Middle frontal gyrus (tissue), 1 donor: Measurements from ENCODE around the gene PERCC1.

Source experiments
- DNase-seq: peaks from one replicate; pipeline ENCODE4 v3.0.0-alpha.2; 2015; ENCODE audit warnings: low spot score; ENCODE audit errors: extremely low spot score

Gene PERCC1

DNA sequence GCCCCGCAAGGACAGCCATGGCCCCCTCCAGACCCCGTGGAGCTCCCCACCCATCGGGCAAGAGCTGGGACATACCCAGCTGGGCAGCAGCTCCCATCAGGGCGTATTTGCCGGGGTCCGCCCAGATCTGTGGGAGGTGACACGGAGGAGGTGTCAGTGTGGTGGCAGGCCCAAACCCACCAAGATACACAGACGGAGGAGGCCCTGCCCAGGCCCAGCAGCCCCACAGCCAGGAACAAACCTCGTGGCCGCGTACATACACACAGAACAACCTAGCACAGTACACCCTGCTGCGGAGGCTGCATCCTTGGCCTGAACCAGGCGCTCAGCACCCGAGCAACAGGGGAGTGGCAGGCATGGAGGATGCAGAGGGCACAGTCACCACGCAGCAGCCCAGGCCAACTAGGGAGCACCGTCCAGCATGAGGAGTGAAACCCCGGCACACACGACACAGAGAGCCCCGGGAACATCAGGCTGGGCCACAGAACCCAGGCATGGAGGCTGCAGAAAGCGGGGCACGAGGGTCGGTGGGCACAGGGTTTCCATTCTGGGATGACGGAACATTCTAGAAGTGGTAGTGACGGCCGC, 18.4 kb downstream of the PERCC1 start:
- no peak for DNase-seq

DNA sequence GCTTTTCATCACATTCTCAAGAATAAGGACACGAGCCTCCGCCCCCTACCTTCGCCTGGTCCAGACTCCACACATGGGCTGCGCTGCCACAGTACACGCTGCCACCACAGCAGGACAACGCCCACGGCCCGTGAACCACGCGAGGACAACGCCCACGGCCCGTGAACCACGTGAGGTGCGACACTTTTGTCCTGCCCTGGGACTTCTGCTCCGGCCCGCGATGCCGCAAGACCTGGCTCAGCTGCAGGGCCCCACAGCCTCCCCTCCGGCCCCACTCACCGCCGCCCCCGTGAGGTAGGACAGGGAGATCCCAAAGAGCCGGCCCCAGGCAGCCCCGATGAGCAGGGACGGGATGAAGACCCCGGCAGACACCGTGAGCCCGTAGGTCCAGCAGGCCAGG, 19.3 kb downstream of the PERCC1 start:
- peak; percentile 3 for DNase-seq

- DNase-seq, result no peak
Measured at GRCh38 chr16:1450841-1451240, 20.0 kb downstream of the PERCC1 start.

DNA sequence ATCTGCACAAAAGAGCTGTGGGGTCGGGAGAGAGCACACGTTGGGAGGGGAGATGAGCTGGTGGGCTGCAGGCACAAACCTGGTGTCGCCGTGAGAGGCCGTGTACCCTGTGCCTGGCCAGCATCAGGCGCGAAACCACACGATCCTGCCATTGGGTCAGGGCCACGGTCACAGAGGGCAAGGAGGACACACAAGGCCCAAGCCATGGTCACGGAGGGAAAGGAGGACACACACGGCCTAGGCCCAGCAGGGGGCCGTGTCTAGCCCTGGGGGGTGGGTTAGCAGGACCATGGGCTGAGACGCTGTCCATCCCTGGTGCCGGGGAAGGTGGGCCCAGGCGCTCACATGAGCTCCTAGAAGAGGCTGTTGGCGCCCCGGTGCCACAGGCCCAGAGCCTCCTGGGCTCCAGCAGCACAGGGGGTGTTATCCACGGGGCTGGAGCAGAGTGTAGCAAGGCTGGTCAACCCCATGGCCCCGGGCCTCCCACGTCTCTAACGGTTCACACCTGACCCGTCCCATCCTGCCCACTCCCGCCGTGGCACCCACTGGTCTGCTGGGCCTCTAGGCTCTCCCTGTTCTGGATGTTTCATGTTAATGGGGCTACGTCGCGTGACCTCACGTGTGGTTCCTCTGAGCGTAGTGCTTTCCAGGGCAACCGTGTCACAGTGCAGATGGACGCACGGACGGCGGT, 21.0 kb downstream of the PERCC1 start:
- no peak for DNase-seq

- DNase-seq, result no peak
Measured at GRCh38 chr16:1452530-1452929, 21.7 kb downstream of the PERCC1 start.

DNA sequence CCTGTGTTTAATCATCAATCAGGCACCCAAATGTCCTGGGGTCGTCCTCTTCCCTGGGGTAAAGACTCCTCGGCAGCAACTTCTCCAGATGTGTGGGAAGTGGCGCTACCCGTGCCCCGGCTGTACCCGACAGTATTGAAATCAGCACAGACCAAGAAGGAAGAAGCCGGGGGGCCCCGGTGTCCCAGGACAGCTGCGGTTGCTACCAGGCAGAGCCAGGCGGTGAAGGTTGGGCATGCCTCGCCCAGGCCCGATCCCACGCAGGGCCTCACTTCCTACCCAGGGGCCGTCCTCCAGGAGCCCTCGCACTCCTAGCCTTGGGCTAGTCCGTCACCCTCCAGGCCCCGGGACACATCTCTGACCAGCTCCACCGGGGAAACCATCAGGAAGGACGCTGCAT, 22.4 kb downstream of the PERCC1 start:
- DNase-seq, result no peak

DNA sequence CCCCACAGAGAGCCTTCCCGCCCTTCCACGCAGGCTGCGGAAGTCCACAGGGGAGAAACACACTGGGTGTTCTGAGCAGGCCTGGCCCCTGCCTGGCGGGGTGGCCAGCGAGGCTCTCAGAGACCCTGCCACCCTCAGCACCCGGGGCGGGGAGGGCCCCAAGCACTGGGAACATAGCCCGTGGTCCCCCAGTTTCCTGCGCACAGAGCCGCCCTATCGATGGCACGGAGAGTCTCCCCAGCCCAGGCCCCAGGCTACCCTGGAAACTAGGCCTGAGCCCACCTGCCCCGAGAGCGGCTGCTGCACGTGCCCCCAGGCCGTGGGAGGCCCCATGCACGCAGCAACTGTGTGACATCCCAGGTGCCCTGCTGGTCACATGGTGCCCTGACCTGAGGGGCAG, 23.7 kb downstream of the PERCC1 start:
- no peak for DNase-seq

DNA sequence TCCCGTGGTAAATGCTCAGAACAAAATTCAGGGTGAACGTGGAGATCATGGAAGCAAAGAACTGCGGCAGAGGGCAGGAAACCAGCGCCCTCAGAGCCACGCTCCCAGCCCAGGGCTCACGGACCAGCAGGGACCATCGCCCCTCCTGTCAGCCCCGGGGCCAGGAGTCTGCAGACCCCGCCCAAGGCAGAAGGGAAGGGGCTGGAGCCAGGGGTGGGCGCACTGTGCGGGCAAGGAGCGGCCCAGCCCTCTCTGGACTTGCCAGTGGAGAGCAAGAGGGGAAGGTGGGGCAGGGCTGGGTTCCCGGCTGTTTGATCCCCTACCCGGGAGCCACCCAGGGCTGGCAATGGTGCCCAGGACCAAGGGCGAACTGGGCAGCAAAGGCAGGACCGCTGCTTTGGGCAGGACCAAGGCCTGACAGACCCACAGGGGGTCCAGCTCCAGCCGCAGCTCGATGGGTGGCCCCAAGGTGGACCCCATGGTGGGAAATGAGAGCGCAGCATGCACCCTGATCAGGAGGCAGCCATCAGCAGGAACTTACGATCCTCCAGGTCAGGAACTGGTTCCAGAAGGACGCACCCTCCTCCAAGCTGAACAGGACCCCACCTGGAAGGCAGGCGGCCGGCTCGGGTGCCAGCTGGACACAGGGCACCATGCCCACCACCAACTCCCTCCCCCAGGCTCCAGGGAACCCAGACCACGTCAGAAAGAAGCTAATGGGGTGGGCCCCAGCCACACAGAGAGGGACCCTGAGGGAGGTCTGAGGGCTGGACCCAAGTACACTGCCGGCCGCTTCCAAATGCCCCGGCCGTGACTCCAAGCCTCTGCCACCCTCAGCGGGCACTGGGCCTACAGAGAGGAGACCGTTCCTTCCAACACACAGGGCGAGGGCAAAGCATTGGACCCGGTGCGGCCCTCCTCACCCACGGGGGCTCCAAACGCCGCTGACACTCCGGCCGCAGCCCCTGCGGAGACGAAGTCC, 24.6 kb downstream of the PERCC1 start:
- no peak for DNase-seq

- no peak for DNase-seq
Measured at GRCh38 chr16:1456951-1457350, 26.1 kb downstream of the PERCC1 start.

- no peak for DNase-seq
Measured at GRCh38 chr16:1457489-1458245, 26.8 kb downstream of the PERCC1 start.

DNA sequence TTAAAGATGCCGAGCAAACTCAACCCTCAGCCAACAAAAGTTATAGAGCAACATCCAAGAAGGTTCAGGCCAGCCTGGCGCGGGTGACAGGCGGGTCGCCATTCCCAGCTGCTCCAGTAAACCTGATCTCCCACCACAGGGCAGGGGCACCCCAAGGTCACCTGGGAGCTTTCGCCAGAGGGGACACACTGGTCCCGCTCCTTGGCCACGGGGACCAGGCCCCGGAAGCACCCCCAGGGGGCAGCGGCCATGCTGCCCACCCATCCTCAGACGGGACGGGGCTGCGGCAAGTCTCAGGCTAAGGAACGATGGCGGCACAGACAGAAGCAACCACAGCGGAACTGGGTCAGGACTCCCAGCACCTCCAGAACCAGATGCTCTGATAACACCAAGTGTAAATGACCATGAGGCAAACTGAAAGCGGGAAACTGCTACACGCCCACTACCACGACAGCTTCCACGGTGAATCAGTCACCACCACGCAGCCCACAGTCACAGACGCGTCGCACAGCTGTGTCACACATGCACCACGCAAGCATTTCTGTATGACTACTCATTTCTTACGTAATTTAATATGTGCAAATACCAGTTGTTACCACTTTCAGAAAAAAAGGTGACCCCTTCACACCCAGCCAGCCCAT, 27.6 kb downstream of the PERCC1 start:
- DNase-seq, result no peak

- DNase-seq, result no peak
Measured at GRCh38 chr16:1458977-1459341, 28.1 kb downstream of the PERCC1 start.

DNA sequence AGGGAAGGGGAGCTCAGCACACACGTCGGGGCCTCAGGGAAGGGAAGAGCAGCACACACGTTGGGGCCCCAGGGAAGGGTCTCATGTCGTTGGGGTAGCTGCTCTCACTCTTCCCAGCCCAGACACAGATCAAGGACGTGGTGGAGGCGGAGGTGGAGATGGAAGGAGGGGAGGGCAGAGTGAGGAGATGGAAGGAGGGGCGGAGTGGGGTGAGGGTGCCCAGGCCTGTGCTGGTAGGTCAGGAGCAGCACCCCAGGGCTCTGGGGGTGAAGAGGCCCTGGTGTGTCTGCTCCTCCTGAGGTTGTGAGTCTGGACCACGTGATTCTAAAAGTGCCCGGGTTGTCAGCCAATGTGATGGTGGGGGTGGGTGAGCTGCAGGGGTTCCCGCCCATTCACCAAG, 29.1 kb downstream of the PERCC1 start:
- DNase-seq, result no peak

GRCh38 chr16:1460602-1461138, 29.8 kb downstream of the PERCC1 start:
- DNase-seq, result no peak

GRCh38 chr16:1461146-1461545, 30.3 kb downstream of the PERCC1 start:
- no peak for DNase-seq

- no peak for DNase-seq
Measured at GRCh38 chr16:1464196-1464893, 33.5 kb downstream of the PERCC1 start.

DNA sequence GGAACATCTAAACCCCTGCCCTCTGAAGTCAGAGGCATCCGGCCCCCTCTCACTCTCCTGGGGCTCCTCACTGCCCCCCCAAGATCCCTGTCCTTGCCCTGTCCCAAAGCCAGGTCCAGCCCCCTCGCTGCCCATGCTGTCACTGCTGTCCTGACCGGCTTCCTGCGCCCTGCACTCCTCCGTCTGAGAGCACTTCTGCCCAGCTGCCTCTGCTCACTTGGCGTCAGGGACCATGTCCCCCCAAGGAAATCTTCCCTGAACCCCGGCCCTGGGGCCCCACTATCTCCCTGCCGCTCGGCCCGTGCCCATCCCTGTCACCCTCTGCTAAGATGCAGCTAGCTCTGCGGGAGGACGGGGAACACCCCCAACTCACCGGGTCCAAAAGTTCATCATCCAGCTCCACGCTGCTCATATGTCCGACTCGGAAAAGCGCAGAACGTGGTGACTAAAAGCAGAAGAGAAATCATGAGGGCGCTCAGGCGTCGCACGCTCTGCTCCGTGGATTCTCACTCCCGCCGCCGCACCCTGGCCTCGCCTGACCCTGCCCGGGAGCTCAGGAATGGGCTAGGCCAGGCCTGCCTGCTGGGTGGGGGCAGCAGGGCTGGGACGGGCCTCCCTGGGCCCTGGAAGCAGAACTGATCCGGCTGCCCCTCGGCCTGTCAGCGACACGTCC, 34.2 kb downstream of the PERCC1 start:
- DNase-seq, result no peak

DNA sequence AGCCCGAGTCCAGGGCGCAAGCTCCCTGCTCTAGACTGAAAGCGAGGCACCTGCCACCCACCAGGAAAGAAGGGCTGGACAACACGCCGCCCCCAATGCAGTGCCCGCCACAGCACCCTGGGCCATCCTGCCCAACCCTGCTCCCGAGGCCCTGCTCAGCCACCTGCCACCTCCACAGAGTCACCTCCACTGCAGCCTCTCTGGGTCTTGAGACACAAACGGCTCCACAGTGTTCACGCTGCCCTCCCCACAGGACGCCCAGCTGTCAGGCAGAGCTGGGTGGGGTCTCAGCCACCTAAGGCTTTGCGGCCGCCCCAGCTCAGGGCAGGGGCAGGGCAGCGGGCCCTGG, 34.7 kb downstream of the PERCC1 start:
- no peak for DNase-seq

- no peak for DNase-seq
Measured at GRCh38 chr16:1466054-1466453, 35.2 kb downstream of the PERCC1 start.
